Lung (tissue), 12 donors: ENCODE measurements around the gene FAM180A. TPM values are rescaled to one million over a fixed set of nuclear protein-coding genes. Genes with fewer than 3 reads are reported as not detected.

ENCODE experiments used
- ATAC-seq: fragments of 200-7000 bp; cut with Tn5 transposase; one replicate; pipeline ENCODE4 v1.9.1; 2020; ENCODE audit warnings: moderate number of reproducible peaks; ENCODE audit not compliant: insufficient read depth, low FRiP score
- DNase-seq, 3 donors: peaks; one replicate each; pipeline ENCODE4 v3.0.0-alpha.2; 2013 to 2017
- H3K27ac ChIP-seq, 2 donors: one replicate each; pipeline ENCODE4 v1.5.1; 2013; ENCODE audit warnings: mild to moderate bottlenecking in 2 of 2, moderate library complexity in 2 of 2, control low read depth in 1 of 2, inconsistent platforms in 1 of 2, low read depth in 1 of 2, low read length in 1 of 2
- H3K27me3 ChIP-seq, 3 donors: one replicate each; pipeline ENCODE4 v1.5.1; 2013; ENCODE audit warnings: low read length in 2 of 3; ENCODE audit not compliant: control insufficient read depth in 3 of 3, insufficient read depth in 3 of 3
- H3K36me3 ChIP-seq, 4 donors: one replicate each; pipeline ENCODE4 v1.5.1; 2013; ENCODE audit warnings: low read length in 4 of 4, mild to moderate bottlenecking in 1 of 4, moderate library complexity in 1 of 4; ENCODE audit not compliant: control insufficient read depth in 4 of 4, insufficient read depth in 4 of 4
- H3K4me1 ChIP-seq, 5 donors: one replicate each; pipeline ENCODE4 v1.5.1; 2013; ENCODE audit warnings: low read length in 5 of 5, mild to moderate bottlenecking in 2 of 5, moderate library complexity in 1 of 5; ENCODE audit not compliant: control insufficient read depth in 5 of 5, insufficient read depth in 5 of 5
- H3K4me3 ChIP-seq: one replicate; pipeline ENCODE4 v1.5.1; 2013; ENCODE audit warnings: mild to moderate bottlenecking, control low read depth, moderate library complexity
- H3K9ac ChIP-seq, 2 donors: one replicate each; pipeline ENCODE4 v1.5.1; 2013; ENCODE audit warnings: low read length in 2 of 2, control low read depth in 1 of 2; ENCODE audit not compliant: insufficient read depth in 1 of 2
- H3K9me3 ChIP-seq, 4 donors: one replicate each; pipeline ENCODE4 v1.5.1; 2013; ENCODE audit warnings: low read length in 3 of 4, mild to moderate bottlenecking in 1 of 4, moderate library complexity in 1 of 4; ENCODE audit not compliant: control insufficient read depth in 4 of 4, insufficient read depth in 3 of 4
- WGBS, 2 donors: extraction: QIAGEN DNeasy Blood & Tissue Kit; methylation state at CpG; one replicate each; pipeline ENCODE4 v1.1.7; 2013; 5-methylcytosine and 5-hydroxymethylcytosine counted together
- polyA plus RNA-seq, 2 donors: library from polyadenylated mRNA; stranded (reverse); fragments of 200-250 nt; gene quantifications; one replicate each; pipeline ENCODE4 v1.2.1, GENCODE V29; 2013
- total RNA-seq, 2 donors: library from RNA; depleted of rRNA in 1 of 2; stranded (reverse); fragments of >200 nt in 1 of 2; gene quantifications; one replicate each; pipeline ENCODE4 v1.2.1, GENCODE V29; 2014 to 2021
- TF ChIP-seq, protein P1 (sequence below): IDR thresholded peaks from 2 replicates; pipeline ENCODE4 v1.5.1; 2012; ENCODE audit warnings: mild to moderate bottlenecking; ENCODE audit errors: control extremely low read depth, extremely low read depth
- donor health status: control.
- donor health status: control.
- donor health status: Bipolar disorder and iron deficiency.
- donor health status: healthy.
- donor health status: DM: yes; HTN: yes; CAD: no.

Gene FAM180A
- total and polyA plus RNA-seq, 4 donors = 0.18 to 2.1 (median 1.3) TPM

DNA sequence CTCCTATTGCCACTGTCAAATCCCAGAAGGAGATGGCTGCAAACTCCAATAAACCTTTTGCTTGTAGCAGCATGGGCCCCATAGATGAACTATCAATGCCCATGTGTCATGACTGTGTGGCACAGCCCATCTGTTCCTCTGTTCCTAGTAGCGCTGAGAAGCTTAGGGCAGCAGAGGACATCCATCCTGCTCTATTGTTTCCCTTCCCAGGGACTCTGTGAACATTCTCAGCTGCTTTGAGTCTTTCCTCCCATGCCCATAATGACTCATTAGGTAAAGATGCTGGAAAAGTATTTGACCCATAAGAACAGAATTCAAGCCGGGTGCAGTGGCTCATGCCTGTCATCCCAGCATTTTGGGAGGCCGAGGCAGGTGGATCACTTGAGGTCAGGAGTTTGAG lies 58.0 kb downstream of the FAM180A start:
- DNase-seq (no peak), ATAC-seq (no peak)
- H3K9ac ChIP-seq = no peak overlapping the region
- TF ChIP-seq, protein P1, sequence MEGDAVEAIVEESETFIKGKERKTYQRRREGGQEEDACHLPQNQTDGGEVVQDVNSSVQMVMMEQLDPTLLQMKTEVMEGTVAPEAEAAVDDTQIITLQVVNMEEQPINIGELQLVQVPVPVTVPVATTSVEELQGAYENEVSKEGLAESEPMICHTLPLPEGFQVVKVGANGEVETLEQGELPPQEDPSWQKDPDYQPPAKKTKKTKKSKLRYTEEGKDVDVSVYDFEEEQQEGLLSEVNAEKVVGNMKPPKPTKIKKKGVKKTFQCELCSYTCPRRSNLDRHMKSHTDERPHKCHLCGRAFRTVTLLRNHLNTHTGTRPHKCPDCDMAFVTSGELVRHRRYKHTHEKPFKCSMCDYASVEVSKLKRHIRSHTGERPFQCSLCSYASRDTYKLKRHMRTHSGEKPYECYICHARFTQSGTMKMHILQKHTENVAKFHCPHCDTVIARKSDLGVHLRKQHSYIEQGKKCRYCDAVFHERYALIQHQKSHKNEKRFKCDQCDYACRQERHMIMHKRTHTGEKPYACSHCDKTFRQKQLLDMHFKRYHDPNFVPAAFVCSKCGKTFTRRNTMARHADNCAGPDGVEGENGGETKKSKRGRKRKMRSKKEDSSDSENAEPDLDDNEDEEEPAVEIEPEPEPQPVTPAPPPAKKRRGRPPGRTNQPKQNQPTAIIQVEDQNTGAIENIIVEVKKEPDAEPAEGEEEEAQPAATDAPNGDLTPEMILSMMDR = no peak
- H3K27me3 ChIP-seq = no peaks in the 10 kb centered on the region
- WGBS, 2 donors = 96% methylated on average over 3 of the region's 3 CpGs
- peaks cover 0 to 9% (median 5%) of the 10 kb centered on the region in 4 donors for H3K36me3 ChIP-seq
- no peak overlapping the region for H3K27ac ChIP-seq
- no peaks in the 10 kb centered on the region for H3K9me3 ChIP-seq
- no peaks in the 10 kb centered on the region for H3K4me1 ChIP-seq
- no peak overlapping the region for H3K4me3 ChIP-seq

DNA sequence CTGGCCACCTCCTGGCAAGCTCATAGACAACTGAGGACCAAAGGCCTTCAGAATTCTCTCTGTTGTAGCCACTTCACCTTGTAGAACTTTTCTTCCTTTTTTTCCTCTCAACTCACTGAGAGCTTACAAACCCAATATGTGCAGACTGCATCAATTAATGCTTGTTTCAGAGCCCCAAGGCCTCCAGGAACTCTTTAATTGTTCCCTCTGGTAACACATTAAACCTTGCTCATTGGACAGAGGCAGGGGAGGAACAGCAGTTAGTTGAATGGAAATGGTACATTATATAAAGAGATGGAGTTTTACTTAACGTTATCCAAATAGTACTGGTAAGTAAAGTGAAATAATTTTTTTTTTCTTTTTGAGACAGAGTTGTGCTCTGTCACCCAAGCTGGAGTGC lies 61.1 kb downstream of the FAM180A start:
- ATAC-seq (no peak), DNase-seq (no peak)
- H3K4me1 ChIP-seq = peaks cover 0 to 5% (median 3%) of the 10 kb centered on the region in 5 donors
- no peaks in the 10 kb centered on the region for H3K9me3 ChIP-seq
- H3K9ac ChIP-seq = no peak overlapping the region
- H3K27me3 ChIP-seq = no peaks in the 10 kb centered on the region
- no peak overlapping the region for H3K27ac ChIP-seq
- H3K4me3 ChIP-seq = no peak overlapping the region
- H3K36me3 ChIP-seq = peaks cover 0 to 9% (median 7%) of the 10 kb centered on the region in 4 donors
- TF ChIP-seq, protein P1 = no peak
- 0 to 60% methylated on average over 1 of the region's 1 CpG for WGBS, 2 donors

DNA sequence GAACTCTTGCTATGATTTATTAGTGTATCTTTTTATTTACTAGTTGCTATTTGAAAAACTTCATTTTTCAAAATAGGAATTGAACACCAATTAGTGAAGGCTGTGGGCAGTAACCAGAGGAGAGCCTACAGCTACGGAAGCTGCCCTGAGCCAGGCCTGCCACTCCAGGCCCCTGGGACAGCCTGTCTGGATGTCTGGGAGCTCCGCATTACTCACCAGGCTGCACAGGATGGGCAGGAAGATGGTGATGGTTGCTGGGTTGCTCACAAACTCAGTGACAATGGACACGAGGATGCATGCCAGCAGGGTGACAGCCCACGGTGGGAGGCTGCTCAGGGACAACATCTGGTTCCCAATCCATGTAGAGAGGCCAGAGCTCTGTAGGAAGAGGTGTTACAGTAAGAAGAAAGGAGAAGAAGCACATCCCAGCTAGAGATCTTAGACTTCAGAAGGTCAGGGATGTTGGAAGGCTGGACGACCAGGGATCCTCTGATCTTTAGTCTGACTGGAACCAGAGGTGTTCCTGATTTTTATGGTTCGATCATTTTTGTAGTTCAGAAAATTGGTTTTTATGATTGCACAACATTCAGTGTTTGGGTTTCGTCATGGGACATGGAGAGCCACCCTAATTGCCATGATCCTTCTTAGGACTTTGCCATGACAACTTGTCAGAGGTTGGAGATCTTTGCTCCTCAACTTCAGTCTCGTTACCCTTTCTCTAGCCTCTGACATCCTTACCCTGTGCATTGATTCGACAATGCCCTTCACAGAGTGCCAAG lies 63.1 kb downstream of the FAM180A start:
- H3K27me3 ChIP-seq = no peaks in the 10 kb centered on the region
- no peak overlapping the region for H3K9ac ChIP-seq
- peaks cover 0 to 9% (median 5%) of the 10 kb centered on the region in 5 donors for H3K4me1 ChIP-seq
- H3K4me3 ChIP-seq = no peak overlapping the region
- H3K36me3 ChIP-seq = peaks cover 0 to 5% (median 0%) of the 10 kb centered on the region in 4 donors
- DNase-seq (no peak), ATAC-seq (no peak)
- no peaks in the 10 kb centered on the region for H3K9me3 ChIP-seq
- no peak overlapping the region for H3K27ac ChIP-seq
- TF ChIP-seq, protein P1 = no peak
- WGBS, 2 donors = 80 to 86% methylated on average over 9 of the region's 9 CpGs
